ENCODE data around the gene NEK1. TPM values are rescaled to one million over a fixed set of nuclear protein-coding genes. Genes with fewer than 3 reads are reported as not detected.

NEK1 gene
- total RNA-seq (2021) (12.2 and 18.6 TPM in 2 replicates), Bru-seq, nascent RNA (percentile 67 among the genes with signal in this experiment), BruChase-seq, experiment 1, labeled RNA remaining after a 2-hour chase (percentile 71 among the genes with signal in this experiment), BruChase-seq, experiment 2, labeled RNA remaining after a 6-hour chase (percentile 61 among the genes with signal in this experiment)
- long read RNA-seq, partial matches to known transcripts, result 5 of 11 reads
- long read RNA-seq, other reads (novel, unspliced or antisense), result 6 of 11 reads

GRCh38 chr4:169611991-169612870 lies at the start of gene NEK1:
TSS of gene NEK1 (minus strand) at chr4:169612583. CDS start at chr4:169602630, 9,953 bp downstream.
- POLR2A ChIA-PET (ENCODE audit: unreplicated experiment), result interaction anchor here (0.5 to 0.6 kb wide), 3 partner anchors 10 to 400 kb away, joined by 3 to 6 read pairs (median 5); no protein-coding TSS in a partner anchor
- intact Hi-C loops (cut with micrococcal nuclease; ENCODE audit: unreplicated experiment), result loop anchor here (1.0 to 10.0 kb wide), 5 partner anchors 110 to 415 kb away; partner anchors contain the start of gene MFAP3L
- Histone ChIP-seq H3K36me3 (ENCODE audit: low read depth) (no peaks in the 10 kb centered on the region), H3K79me2 (ENCODE audit: low read depth) (peaks cover 20% of the 10 kb centered on the region), H3F3A (ENCODE audit: insufficient read depth, low read depth) (peaks cover 12% of the 10 kb centered on the region; the same call in 1 of the 2 replicates), H3K27me3 (ENCODE audit: insufficient read depth, low read depth) (no peaks in the 10 kb centered on the region), H3K27ac (peak within 1 kb of the TSS; percentile 82), H3K4me2 (peak within 1 kb of the TSS; percentile 89), H3K4me1 (replicated peaks; ENCODE audit: insufficient read depth) (peaks cover 20% of the 10 kb centered on the region), H3K9me3 (ENCODE audit: insufficient read depth, low read depth) (no peaks in the 10 kb centered on the region), H3K9me2 (ENCODE audit: insufficient read depth) (no peaks in the 10 kb centered on the region), H2AFZ (peak within 1 kb of the TSS; percentile 98), H3K4me3 (peak within 1 kb of the TSS; percentile 84), H4K20me1 (ENCODE audit: insufficient read depth) (no peaks in the 10 kb centered on the region)
- TSS peak; percentile 76 for BruUV-seq (replicated peaks)
- DNase-seq, result peak; percentile 64 to 80
- TF ChIP-seq EZH2 (IDR thresholded peaks at IDR 0.05; ENCODE audit: low read depth), result no peak
- TF ChIP-seq CTCF (conservative IDR thresholded peaks at IDR 0.05), result no peak
- CTCF ChIA-PET, result interaction anchor here (0.5 to 1.3 kb wide), 4 partner anchors 106 to 1963 kb away, joined by 3 to 5 read pairs (median 4); no protein-coding TSS in a partner anchor

GRCh38 chr4:169661761-169662160 lies 49.4 kb upstream of the NEK1 start:
- intact Hi-C loops (cut with micrococcal nuclease; ENCODE audit: unreplicated experiment), result no loop called here
- ChIA-PET CTCF (no interaction called here), POLR2A (ENCODE audit: unreplicated experiment) (interaction anchor here (0.5 kb wide), 1 partner anchor 393 kb away, joined by 3 read pairs; no protein-coding TSS in a partner anchor)
- Histone ChIP-seq H2AFZ (no peak overlapping the region), H3K36me3 (ENCODE audit: low read depth) (no peaks in the 10 kb centered on the region), H3F3A (ENCODE audit: insufficient read depth, low read depth) (peaks cover 23% of the 10 kb centered on the region), H3K79me2 (ENCODE audit: low read depth) (peaks cover 51% of the 10 kb centered on the region), H3K4me1 (replicated peaks; ENCODE audit: insufficient read depth) (peaks cover 47% of the 10 kb centered on the region), H4K20me1 (ENCODE audit: insufficient read depth) (no peaks in the 10 kb centered on the region), H3K27ac (peak overlapping the region; percentile 98), H3K9me3 (ENCODE audit: insufficient read depth, low read depth) (no peaks in the 10 kb centered on the region), H3K4me2 (peak overlapping the region; percentile 93), H3K9me2 (ENCODE audit: insufficient read depth) (no peaks in the 10 kb centered on the region; the same call in 1 of the 2 replicates), H3K27me3 (ENCODE audit: insufficient read depth, low read depth) (no peaks in the 10 kb centered on the region), H3K4me3 (peak overlapping the region; percentile 68)
- no peak for DNase-seq
- no TSS peak for BruUV-seq (replicated peaks)
- TF ChIP-seq CTCF (conservative IDR thresholded peaks at IDR 0.05) (no peak), EZH2 (IDR thresholded peaks at IDR 0.05; ENCODE audit: low read depth) (no peak)

- no peaks in the 10 kb centered on the region for H3K27me3 ChIP-seq (ENCODE audit: insufficient read depth, low read depth)
- peak overlapping the region; percentile 68; the same call in 1 of the 2 replicates for H3K4me3 ChIP-seq
- peaks cover 58% of the 10 kb centered on the region for H3K79me2 ChIP-seq (ENCODE audit: low read depth)
- H3F3A ChIP-seq (ENCODE audit: insufficient read depth, low read depth), result peaks cover 23% of the 10 kb centered on the region
- TF ChIP-seq EZH2 (IDR thresholded peaks at IDR 0.05; ENCODE audit: low read depth), result no peak
- no peak for TF ChIP-seq CTCF (conservative IDR thresholded peaks at IDR 0.05)
- H3K9me3 ChIP-seq (ENCODE audit: insufficient read depth, low read depth), result no peaks in the 10 kb centered on the region
- no peaks in the 10 kb centered on the region; the same call in 1 of the 2 replicates for H3K9me2 ChIP-seq (ENCODE audit: insufficient read depth)
- ChIA-PET CTCF (no interaction called here), POLR2A (ENCODE audit: unreplicated experiment) (no interaction called here)
- H4K20me1 ChIP-seq (ENCODE audit: insufficient read depth), result no peaks in the 10 kb centered on the region
- intact Hi-C loops (cut with micrococcal nuclease; ENCODE audit: unreplicated experiment), result loop anchor here (1.0 kb wide), 2 partner anchors 26 to 41 kb away; partner anchors contain the start of gene CLCN3
- no TSS peak for BruUV-seq (replicated peaks)
- H3K4me1 ChIP-seq (replicated peaks; ENCODE audit: insufficient read depth), result peaks cover 47% of the 10 kb centered on the region
- H3K27ac ChIP-seq, result peak overlapping the region; percentile 98
- no peak overlapping the region for H2AFZ ChIP-seq
- no peak for DNase-seq
- no peaks in the 10 kb centered on the region for H3K36me3 ChIP-seq (ENCODE audit: low read depth)
- peak overlapping the region; percentile 93 for H3K4me2 ChIP-seq
These were observed 48.5 kb upstream of the NEK1 start for GRCh38 chr4:169660929-169661328.

Measured in PC-9 (cell line).